ENCODE results near the gene ZAP70.

ZAP70 gene

GRCh38 chr2:97712693-97713295 lies 582 bp upstream of the ZAP70 start:
- Histone ChIP-seq H3K4me3 (ENCODE audit: low read length) (no peak overlapping the region), H3K27me3 (ENCODE audit: insufficient read depth, low read length) (no peaks in the 10 kb centered on the region), H3K4me1 (ENCODE audit: insufficient read depth, low read length) (no peaks in the 10 kb centered on the region), H3K27ac (ENCODE audit: low read length) (no peak overlapping the region), H3K36me3 (ENCODE audit: insufficient read depth, low read depth, low read length) (no peaks in the 10 kb centered on the region), H3K9me3 (ENCODE audit: insufficient read depth, low read depth, low read length) (no peaks in the 10 kb centered on the region), H3K9ac (ENCODE audit: low read depth, low read length) (no peak overlapping the region)

GRCh38 chr2:97714084-97714949 lies 941 bp downstream of the ZAP70 start:
- no peak overlapping the region for H3K4me3 ChIP-seq (ENCODE audit: low read length)
- no peak overlapping the region for H3K9ac ChIP-seq (ENCODE audit: low read depth, low read length)
- H3K36me3 ChIP-seq (ENCODE audit: insufficient read depth, low read depth, low read length): no peaks in the 10 kb centered on the region
- no peaks in the 10 kb centered on the region for H3K27me3 ChIP-seq (ENCODE audit: insufficient read depth, low read length)
- H3K4me1 ChIP-seq (ENCODE audit: insufficient read depth, low read length): no peaks in the 10 kb centered on the region
- H3K27ac ChIP-seq (ENCODE audit: low read length): no peak overlapping the region
- H3K9me3 ChIP-seq (ENCODE audit: insufficient read depth, low read depth, low read length): no peaks in the 10 kb centered on the region

- H3K27ac ChIP-seq (ENCODE audit: low read length): no peak overlapping the region
- H3K4me3 ChIP-seq (ENCODE audit: low read length): no peak overlapping the region
- H3K4me1 ChIP-seq (ENCODE audit: insufficient read depth, low read length): no peaks in the 10 kb centered on the region; the same call in 1 of the 2 replicates
- H3K9me3 ChIP-seq (ENCODE audit: insufficient read depth, low read depth, low read length): no peaks in the 10 kb centered on the region
- no peaks in the 10 kb centered on the region for H3K27me3 ChIP-seq (ENCODE audit: insufficient read depth, low read length)
- no peak overlapping the region for H3K9ac ChIP-seq (ENCODE audit: low read depth, low read length)
- H3K36me3 ChIP-seq (ENCODE audit: insufficient read depth, low read depth, low read length): no peaks in the 10 kb centered on the region
Observed at GRCh38 chr2:97714950-97715652, 1.7 kb downstream of the ZAP70 start.

- Histone ChIP-seq H3K27me3 (ENCODE audit: insufficient read depth, low read length) (no peaks in the 10 kb centered on the region), H3K4me1 (ENCODE audit: insufficient read depth, low read length) (peaks cover 9% of the 10 kb centered on the region), H3K9me3 (ENCODE audit: insufficient read depth, low read depth, low read length) (no peaks in the 10 kb centered on the region), H3K36me3 (ENCODE audit: insufficient read depth, low read depth, low read length) (no peaks in the 10 kb centered on the region), H3K27ac (ENCODE audit: low read length) (no peak overlapping the region), H3K4me3 (ENCODE audit: low read length) (no peak overlapping the region), H3K9ac (ENCODE audit: low read depth, low read length) (no peak overlapping the region)
Observed at GRCh38 chr2:97715951-97716694, 2.7 kb downstream of the ZAP70 start.

- no peak overlapping the region for H3K4me3 ChIP-seq (ENCODE audit: low read length)
- no peaks in the 10 kb centered on the region for H3K9me3 ChIP-seq (ENCODE audit: insufficient read depth, low read depth, low read length)
- H3K27ac ChIP-seq (ENCODE audit: low read length): no peak overlapping the region
- no peaks in the 10 kb centered on the region for H3K27me3 ChIP-seq (ENCODE audit: insufficient read depth, low read length)
- H3K4me1 ChIP-seq (ENCODE audit: insufficient read depth, low read length): peaks cover 10% of the 10 kb centered on the region
- H3K9ac ChIP-seq (ENCODE audit: low read depth, low read length): no peak overlapping the region
- no peaks in the 10 kb centered on the region for H3K36me3 ChIP-seq (ENCODE audit: insufficient read depth, low read depth, low read length)
Observed at GRCh38 chr2:97716695-97717612, 3.6 kb downstream of the ZAP70 start.

- Histone ChIP-seq H3K36me3 (ENCODE audit: insufficient read depth, low read depth, low read length) (no peaks in the 10 kb centered on the region), H3K4me3 (ENCODE audit: low read length) (no peak overlapping the region), H3K27me3 (ENCODE audit: insufficient read depth, low read length) (no peaks in the 10 kb centered on the region), H3K9me3 (ENCODE audit: insufficient read depth, low read depth, low read length) (no peaks in the 10 kb centered on the region), H3K9ac (ENCODE audit: low read depth, low read length) (no peak overlapping the region), H3K4me1 (ENCODE audit: insufficient read depth, low read length) (peaks cover 10% of the 10 kb centered on the region), H3K27ac (ENCODE audit: low read length) (no peak overlapping the region)
Observed at GRCh38 chr2:97717613-97717995, 4.2 kb downstream of the ZAP70 start.

- Histone ChIP-seq H3K27ac (ENCODE audit: low read length) (no peak overlapping the region), H3K4me3 (ENCODE audit: low read length) (no peak overlapping the region), H3K4me1 (ENCODE audit: insufficient read depth, low read length) (peaks cover 10% of the 10 kb centered on the region), H3K9me3 (ENCODE audit: insufficient read depth, low read depth, low read length) (no peaks in the 10 kb centered on the region), H3K36me3 (ENCODE audit: insufficient read depth, low read depth, low read length) (no peaks in the 10 kb centered on the region), H3K27me3 (ENCODE audit: insufficient read depth, low read length) (no peaks in the 10 kb centered on the region), H3K9ac (ENCODE audit: low read depth, low read length) (no peak overlapping the region)
Observed at GRCh38 chr2:97718051-97718882, 4.9 kb downstream of the ZAP70 start.

- no peak overlapping the region for H3K4me3 ChIP-seq (ENCODE audit: low read length)
- no peak overlapping the region for H3K9ac ChIP-seq (ENCODE audit: low read depth, low read length)
- H3K27ac ChIP-seq (ENCODE audit: low read length): no peak overlapping the region
- H3K27me3 ChIP-seq (ENCODE audit: insufficient read depth, low read length): no peaks in the 10 kb centered on the region
- no peaks in the 10 kb centered on the region for H3K36me3 ChIP-seq (ENCODE audit: insufficient read depth, low read depth, low read length)
- H3K4me1 ChIP-seq (ENCODE audit: insufficient read depth, low read length): peaks cover 10% of the 10 kb centered on the region
- H3K9me3 ChIP-seq (ENCODE audit: insufficient read depth, low read depth, low read length): no peaks in the 10 kb centered on the region
Observed at GRCh38 chr2:97718942-97719341, 5.6 kb downstream of the ZAP70 start.

- Histone ChIP-seq H3K27ac (ENCODE audit: low read length) (no peak overlapping the region), H3K4me3 (ENCODE audit: low read length) (no peak overlapping the region), H3K9ac (ENCODE audit: low read depth, low read length) (no peak overlapping the region)
Observed at GRCh38 chr2:97719362-97720155, 6.2 kb downstream of the ZAP70 start.

GRCh38 chr2:97720746-97721145 lies 7.4 kb downstream of the ZAP70 start:
- Histone ChIP-seq H3K27me3 (ENCODE audit: insufficient read depth, low read length) (no peaks in the 10 kb centered on the region), H3K9me3 (ENCODE audit: insufficient read depth, low read depth, low read length) (no peaks in the 10 kb centered on the region), H3K27ac (ENCODE audit: low read length) (no peak overlapping the region), H3K36me3 (ENCODE audit: insufficient read depth, low read depth, low read length) (no peaks in the 10 kb centered on the region), H3K4me1 (ENCODE audit: insufficient read depth, low read length) (peaks cover 10% of the 10 kb centered on the region), H3K4me3 (ENCODE audit: low read length) (0 out of 2 replicates have a peak overlapping the region, but pooled peaks have one; percentile 4), H3K9ac (ENCODE audit: low read depth, low read length) (no peak overlapping the region)

More at GRCh38 chr2:97719362-97720155, 6.2 kb downstream of the ZAP70 start:
- H3K9me3 ChIP-seq (ENCODE audit: insufficient read depth, low read depth, low read length): no peaks in the 10 kb centered on the region
- H3K27me3 ChIP-seq (ENCODE audit: insufficient read depth, low read length): no peaks in the 10 kb centered on the region
- peaks cover 10% of the 10 kb centered on the region for H3K4me1 ChIP-seq (ENCODE audit: insufficient read depth, low read length)
- no peaks in the 10 kb centered on the region for H3K36me3 ChIP-seq (ENCODE audit: insufficient read depth, low read depth, low read length)
